ENCODE measurements around the gene ASB16. TPM values are rescaled to one million over a fixed set of nuclear protein-coding genes. Genes with fewer than 3 reads are reported as not detected.

ASB16 gene
- total and polyA plus RNA-seq, 11 donors, result 1.5 to 71.1 (median 12.8) TPM

DNA sequence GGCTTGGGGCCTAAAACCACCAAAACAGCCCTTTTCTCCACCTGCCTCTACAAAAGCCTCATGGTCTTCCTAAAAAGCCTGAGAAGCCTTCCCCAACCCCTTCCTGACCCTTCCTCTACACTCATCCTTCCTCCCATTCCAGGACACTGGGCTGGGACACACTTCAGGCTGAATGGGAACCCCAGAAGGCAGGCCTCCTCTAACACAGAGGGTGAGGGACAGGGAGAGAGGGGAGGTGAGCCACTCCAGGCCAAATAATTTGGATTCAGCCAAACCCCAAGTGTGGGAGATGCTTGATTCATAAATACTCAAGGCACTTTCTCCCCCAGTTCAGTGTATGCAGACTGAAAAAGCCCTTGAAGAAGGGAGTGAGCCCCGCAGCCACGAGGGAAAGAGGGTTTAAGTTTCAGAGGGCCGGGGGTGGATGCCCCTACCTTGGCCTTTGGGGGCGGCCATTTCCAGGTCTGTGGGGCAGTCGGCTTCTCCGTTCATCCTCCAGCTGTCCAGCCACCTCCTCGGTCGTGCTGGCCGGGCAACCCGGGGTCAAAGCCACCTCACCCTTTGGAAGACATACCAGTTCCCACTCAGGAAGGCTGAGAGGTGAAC is 47.3 kb downstream of the ASB16 start:
- Histone ChIP-seq H3K4me3 (peak overlapping the region; percentile 8 to 100 (median 96)), H3K27me3 (no peaks in the 10 kb centered on the region), H3K4me1 (peaks cover 4 to 37% (median 30%) of the 10 kb centered on the region in 12 donors), H3K9me3 (no peaks in the 10 kb centered on the region), H3K36me3 (peaks cover 5 to 45% (median 39%) of the 10 kb centered on the region in 9 donors), H3K27ac (peak overlapping the region in 11 of 12 donors; percentile 97 to 100 (median 100))
- ATAC-seq, result no peak
- peak in 2 of 5 donors; percentile 43 to 51 for DNase-seq
- WGBS, 4 donors, result 7 to 13% (median 8%) methylated on average over 9 to 10 of the region's 10 CpGs
- intact Hi-C loops (cut with DNase I), result loop anchor here in 6 of 10 donors (1.0 to 10.0 kb wide), 5 partner anchors 18 to 287 kb away; partner anchors contain the start of genes SLC25A39 (in 3 of the 6) and GPATCH8 (in 1 of the 6)
- TF ChIP-seq, protein P1, sequence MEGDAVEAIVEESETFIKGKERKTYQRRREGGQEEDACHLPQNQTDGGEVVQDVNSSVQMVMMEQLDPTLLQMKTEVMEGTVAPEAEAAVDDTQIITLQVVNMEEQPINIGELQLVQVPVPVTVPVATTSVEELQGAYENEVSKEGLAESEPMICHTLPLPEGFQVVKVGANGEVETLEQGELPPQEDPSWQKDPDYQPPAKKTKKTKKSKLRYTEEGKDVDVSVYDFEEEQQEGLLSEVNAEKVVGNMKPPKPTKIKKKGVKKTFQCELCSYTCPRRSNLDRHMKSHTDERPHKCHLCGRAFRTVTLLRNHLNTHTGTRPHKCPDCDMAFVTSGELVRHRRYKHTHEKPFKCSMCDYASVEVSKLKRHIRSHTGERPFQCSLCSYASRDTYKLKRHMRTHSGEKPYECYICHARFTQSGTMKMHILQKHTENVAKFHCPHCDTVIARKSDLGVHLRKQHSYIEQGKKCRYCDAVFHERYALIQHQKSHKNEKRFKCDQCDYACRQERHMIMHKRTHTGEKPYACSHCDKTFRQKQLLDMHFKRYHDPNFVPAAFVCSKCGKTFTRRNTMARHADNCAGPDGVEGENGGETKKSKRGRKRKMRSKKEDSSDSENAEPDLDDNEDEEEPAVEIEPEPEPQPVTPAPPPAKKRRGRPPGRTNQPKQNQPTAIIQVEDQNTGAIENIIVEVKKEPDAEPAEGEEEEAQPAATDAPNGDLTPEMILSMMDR (IDR thresholded peaks at IDR 0.05), result no peak
- TF ChIP-seq POLR2A (IDR thresholded peaks at IDR 0.05), result no peak

DNA sequence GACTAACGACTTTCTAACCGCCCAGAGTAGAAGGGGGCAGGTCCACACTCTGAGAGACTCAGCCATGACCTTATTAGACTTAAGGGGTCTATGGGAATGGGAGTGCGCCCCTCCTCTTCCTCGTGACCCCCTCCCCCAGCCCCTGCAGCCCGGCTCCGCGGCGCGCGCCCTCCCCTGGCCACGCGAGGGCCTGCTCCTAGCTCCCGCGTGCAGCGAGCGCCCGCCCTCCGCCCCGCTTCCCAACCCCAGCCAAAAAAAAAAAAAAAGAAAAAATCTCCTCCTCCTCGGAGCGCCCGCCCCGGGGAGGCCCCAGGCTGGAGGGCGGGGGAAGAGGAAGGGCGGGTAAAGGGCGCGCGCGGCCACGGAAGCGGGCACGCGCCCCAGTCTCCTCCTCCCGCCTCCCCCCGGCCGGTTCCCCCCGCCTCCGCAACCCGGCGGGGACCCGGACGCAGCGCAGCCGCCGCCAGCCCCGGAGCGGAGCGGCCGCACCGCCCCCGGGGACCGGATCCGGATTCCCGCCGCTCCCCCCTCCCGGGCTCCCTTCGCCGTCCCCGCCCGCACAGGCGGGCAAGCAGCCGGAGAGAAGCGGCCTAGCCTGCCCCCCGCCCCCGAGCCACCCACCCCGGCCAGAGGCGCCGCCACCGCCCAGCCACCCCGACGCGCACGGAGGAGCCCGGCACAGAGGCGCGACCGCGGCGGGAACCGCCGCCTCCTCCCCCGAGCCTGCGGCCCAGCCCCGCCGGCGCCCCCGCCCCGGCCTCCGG is 48.0 kb downstream of the ASB16 start:
- ATAC-seq (peak; percentile 68 to 81 (median 73)), DNase-seq (peak; percentile 90 to 95 (median 92))
- WGBS, 4 donors, result 0 to 1% (median 0%) methylated on average over 18 to 87 of the region's 89 CpGs
- H3K4me3 ChIP-seq, result peak overlapping the region; percentile 76 to 100 (median 96)
- H3K27me3 ChIP-seq, result no peaks in the 10 kb centered on the region
- peaks cover 4 to 44% (median 37%) of the 10 kb centered on the region in 12 donors for H3K4me1 ChIP-seq
- peak overlapping the region; percentile 97 to 100 (median 100) for H3K27ac ChIP-seq
- TF ChIP-seq, protein P1 (IDR thresholded peaks at IDR 0.05), result peak; percentile 57 to 88 (median 71)
- TF ChIP-seq POLR2A (IDR thresholded peaks at IDR 0.05), result peak in 1 of 2 donors; percentile 62
- peaks cover 5 to 38% (median 35%) of the 10 kb centered on the region in 9 donors for H3K36me3 ChIP-seq
- intact Hi-C loops (cut with DNase I), result loop anchor here in 5 of 10 donors (1.0 to 10.0 kb wide), 5 partner anchors 18 to 286 kb away; partner anchors contain the start of genes SLC25A39 (in 2 of the 5) and GPATCH8 (in 1 of the 5)
- no peaks in the 10 kb centered on the region for H3K9me3 ChIP-seq

DNA sequence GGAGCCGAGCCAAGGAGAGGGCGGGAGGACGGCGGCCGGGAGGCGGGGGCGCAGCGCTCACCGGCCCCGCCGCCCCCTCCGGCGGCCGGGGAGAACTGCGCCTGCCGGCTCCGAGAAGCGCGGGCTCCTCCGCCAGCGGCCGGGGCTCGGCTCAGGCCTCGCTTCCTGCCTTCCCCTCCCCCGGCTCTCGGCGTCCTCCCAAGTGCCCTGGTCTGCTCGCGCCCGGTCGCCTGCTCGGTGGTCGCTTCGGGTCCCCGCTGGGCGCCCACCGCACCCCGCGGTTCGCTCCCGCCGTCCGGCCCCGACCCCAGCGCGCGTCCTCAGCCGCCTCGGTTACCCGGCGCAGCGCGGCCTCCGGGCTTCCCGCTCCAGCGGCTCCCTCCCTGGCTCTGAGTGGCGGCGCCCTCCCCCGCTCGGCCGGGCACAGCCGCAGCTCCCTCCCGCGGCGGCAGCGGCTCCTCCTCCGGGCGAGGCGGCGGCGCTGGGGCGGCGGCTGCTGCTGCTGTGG is 48.7 kb downstream of the ASB16 start:
- TF ChIP-seq POLR2A (IDR thresholded peaks at IDR 0.05), result peak in 1 of 2 donors; percentile 28
- TF ChIP-seq, protein P1 (IDR thresholded peaks at IDR 0.05), result peak in 11 of 12 donors; percentile 13 to 61 (median 45)
- peak overlapping the region; percentile 97 to 100 (median 100) for H3K27ac ChIP-seq
- ATAC-seq (peak in 3 of 4 donors; percentile 3 to 39 (median 7)), DNase-seq (peak; percentile 64 to 85 (median 71))
- peaks cover 4 to 50% (median 42%) of the 10 kb centered on the region in 12 donors for H3K4me1 ChIP-seq
- H3K9me3 ChIP-seq, result no peaks in the 10 kb centered on the region
- WGBS, 4 donors, result 0 to 1% (median 0%) methylated on average over 3 to 73 of the region's 73 CpGs
- H3K4me3 ChIP-seq, result peak overlapping the region; percentile 76 to 100 (median 96)
- peaks cover 5 to 32% (median 29%) of the 10 kb centered on the region in 9 donors for H3K36me3 ChIP-seq
- H3K27me3 ChIP-seq, result no peaks in the 10 kb centered on the region
- intact Hi-C loops (cut with DNase I), result loop anchor here in 4 of 10 donors (1.0 to 10.0 kb wide), 5 partner anchors 19 to 286 kb away; partner anchors contain the start of genes SLC25A39 (in 2 of the 4) and GPATCH8 (in 1 of the 4)
